Measurements from ENCODE around the gene EGFR. TPM values are rescaled to one million over a fixed set of nuclear protein-coding genes. Genes with fewer than 3 reads are reported as not detected.

EGFR gene
- total and polyA plus RNA-seq, 2 donors (not counting 3 experiments of a cell fraction or from before 2014, with no cell fraction given), result 1.5 to 4.1 TPM

- Histone ChIP-seq H3K27me3 (ENCODE audit: control insufficient read depth in 2 of 2, insufficient read depth in 2 of 2, low read length in 2 of 2) (peaks cover 0 to 10% of the 10 kb centered on the region in 2 experiments), H3K79me2 (ENCODE audit: control insufficient read depth, insufficient read depth, low read length) (no peaks in the 10 kb centered on the region), H3K4me2 (ENCODE audit: insufficient read depth, low read length) (no peak overlapping the region), H3K27ac (ENCODE audit: insufficient read depth, low read depth, low read length) (no peak overlapping the region), H3K9me1 (replicated peaks; ENCODE audit: control insufficient read depth, extremely low read depth, insufficient read depth, low read length) (no peaks in the 10 kb centered on the region), H2AFZ (ENCODE audit: low read depth, low read length) (no peak overlapping the region), H3K4me1 (ENCODE audit: control insufficient read depth, extremely low read depth, insufficient read depth, low read length) (no peaks in the 10 kb centered on the region), H3K4me3 (replicated peaks in 1 of 3; ENCODE audit: insufficient read depth in 1 of 3, low read depth in 1 of 3, low read length in 3 of 3) (no peak overlapping the region), H3K36me3 (ENCODE audit: control insufficient read depth in 2 of 2, extremely low read depth in 1 of 2, insufficient read depth in 2 of 2, low read length in 2 of 2) (no peaks in the 10 kb centered on the region), H4K20me1 (replicated peaks; ENCODE audit: control insufficient read depth, extremely low read depth, insufficient read depth, low read length) (no peaks in the 10 kb centered on the region), H3K9me3 (replicated peaks; ENCODE audit: control insufficient read depth, insufficient read depth, low read length) (no peaks in the 10 kb centered on the region), H3K9ac (replicated peaks; ENCODE audit: extremely low read depth, insufficient read depth, low read length) (no peak overlapping the region)
- intact Hi-C loops (cut with micrococcal nuclease) (no loop called here), dilution Hi-C loops (cut with MboI; ENCODE audit: extremely low pct_ligation_motif_present, low sequenced_read_pairs) (no loop called here)
- FAIRE-seq (no peak), DNase-seq (ENCODE audit: low read depth, low spot score) (no peak)
- TF ChIP-seq POLR2A (IDR thresholded peaks at IDR 0.05; ENCODE audit: low read depth, low read length), result no peak
- TF ChIP-seq EZH2 (IDR thresholded peaks at IDR 0.05; ENCODE audit: borderline replicate concordance, low read depth, low read length, severe bottlenecking), result no peak
- no peak for TF ChIP-seq FOS (IDR thresholded peaks at IDR 0.05; ENCODE audit: borderline replicate concordance, insufficient read depth, low read length)
- TF ChIP-seq POLR2AphosphoS5 (IDR thresholded peaks at IDR 0.05; ENCODE audit: insufficient read depth, low read depth, low read length), result no peak
- no peak for TF ChIP-seq JUN (IDR thresholded peaks at IDR 0.05; ENCODE audit: borderline replicate concordance, insufficient read depth, insufficient read length, low read depth)
- TF ChIP-seq, protein P1, sequence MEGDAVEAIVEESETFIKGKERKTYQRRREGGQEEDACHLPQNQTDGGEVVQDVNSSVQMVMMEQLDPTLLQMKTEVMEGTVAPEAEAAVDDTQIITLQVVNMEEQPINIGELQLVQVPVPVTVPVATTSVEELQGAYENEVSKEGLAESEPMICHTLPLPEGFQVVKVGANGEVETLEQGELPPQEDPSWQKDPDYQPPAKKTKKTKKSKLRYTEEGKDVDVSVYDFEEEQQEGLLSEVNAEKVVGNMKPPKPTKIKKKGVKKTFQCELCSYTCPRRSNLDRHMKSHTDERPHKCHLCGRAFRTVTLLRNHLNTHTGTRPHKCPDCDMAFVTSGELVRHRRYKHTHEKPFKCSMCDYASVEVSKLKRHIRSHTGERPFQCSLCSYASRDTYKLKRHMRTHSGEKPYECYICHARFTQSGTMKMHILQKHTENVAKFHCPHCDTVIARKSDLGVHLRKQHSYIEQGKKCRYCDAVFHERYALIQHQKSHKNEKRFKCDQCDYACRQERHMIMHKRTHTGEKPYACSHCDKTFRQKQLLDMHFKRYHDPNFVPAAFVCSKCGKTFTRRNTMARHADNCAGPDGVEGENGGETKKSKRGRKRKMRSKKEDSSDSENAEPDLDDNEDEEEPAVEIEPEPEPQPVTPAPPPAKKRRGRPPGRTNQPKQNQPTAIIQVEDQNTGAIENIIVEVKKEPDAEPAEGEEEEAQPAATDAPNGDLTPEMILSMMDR (IDR thresholded peaks at IDR 0.05; ENCODE audit: extremely low read depth in 1 of 2, insufficient read depth in 1 of 2, low read depth in 1 of 2, low read length in 2 of 2), result no peak
- TF ChIP-seq MYC (IDR thresholded peaks at IDR 0.05; ENCODE audit: low read depth, low read length), result no peak
- TF ChIP-seq, protein P2, sequence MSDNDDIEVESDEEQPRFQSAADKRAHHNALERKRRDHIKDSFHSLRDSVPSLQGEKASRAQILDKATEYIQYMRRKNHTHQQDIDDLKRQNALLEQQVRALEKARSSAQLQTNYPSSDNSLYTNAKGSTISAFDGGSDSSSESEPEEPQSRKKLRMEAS (IDR thresholded peaks at IDR 0.05; ENCODE audit: insufficient read depth, insufficient read length), result no peak
- no peak for TF ChIP-seq GATA2 (IDR thresholded peaks at IDR 0.05; ENCODE audit: insufficient read depth, insufficient read length, low read depth, low read length)
- BruUV-seq (replicated peaks), result no TSS peak
- ChIA-PET CTCF (no interaction called here), POLR2A (no interaction called here)
Observed at GRCh38 chr7:55119571-55119970, 100.8 kb downstream of the EGFR start.

All from endothelial cell of umbilical vein (primary cell).